ENCODE data around the gene KCNIP1.
A peak's percentile ranks its signal among the peaks of the same experiment; 100 is the strongest.

KCNIP1 gene

DNA sequence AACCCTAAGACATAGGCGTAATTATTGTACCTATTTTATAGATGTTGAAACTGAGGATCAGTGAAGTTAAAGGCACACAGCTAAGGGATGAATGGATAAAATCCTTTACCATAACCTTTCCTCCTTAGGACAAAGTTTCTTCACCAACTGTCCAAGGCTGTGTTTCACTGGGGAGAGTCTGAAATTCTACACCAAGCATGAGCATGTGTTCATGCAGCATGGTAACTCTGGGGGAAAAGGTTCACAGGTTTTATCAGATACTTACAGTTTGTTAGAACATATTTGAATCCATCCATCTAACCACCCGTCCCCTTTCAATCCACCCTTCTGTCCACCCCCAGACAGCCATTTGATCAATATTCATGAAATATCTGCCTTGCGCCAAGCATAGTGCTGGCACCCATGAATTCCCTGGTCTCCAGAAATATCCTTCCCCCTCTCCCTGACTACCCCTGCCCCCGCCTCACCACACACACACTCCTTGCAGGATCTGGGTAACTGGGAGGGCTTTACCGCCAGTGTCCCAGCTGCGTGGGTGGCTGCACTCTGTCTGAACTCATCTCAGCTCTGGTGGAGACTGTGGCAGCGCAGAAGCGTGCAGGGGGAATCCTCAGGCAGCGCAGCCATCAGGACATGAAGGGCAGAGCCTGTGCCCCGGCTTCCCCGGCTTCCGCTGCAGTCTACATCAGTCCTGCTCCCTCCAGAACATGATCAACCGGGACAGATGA is 6.3 kb upstream of the KCNIP1 start:
- H3K9me3 ChIP-seq (ENCODE audit: control insufficient read depth, low read depth, low read length), result no peaks in the 10 kb centered on the region
- peaks cover 2% of the 10 kb centered on the region for H3K4me1 ChIP-seq (ENCODE audit: control insufficient read depth, low read depth, low read length)
- no peaks in the 10 kb centered on the region for H3K27me3 ChIP-seq (ENCODE audit: control insufficient read depth, insufficient read depth, low read length)
- no peaks in the 10 kb centered on the region for H3K36me3 ChIP-seq (ENCODE audit: control insufficient read depth, low read depth, low read length)
- no peak overlapping the region for H3K27ac ChIP-seq (ENCODE audit: low read length)
- H3K4me3 ChIP-seq (ENCODE audit: low read length), result no peak overlapping the region
- H3K9ac ChIP-seq (ENCODE audit: low read length), result no peak overlapping the region

DNA sequence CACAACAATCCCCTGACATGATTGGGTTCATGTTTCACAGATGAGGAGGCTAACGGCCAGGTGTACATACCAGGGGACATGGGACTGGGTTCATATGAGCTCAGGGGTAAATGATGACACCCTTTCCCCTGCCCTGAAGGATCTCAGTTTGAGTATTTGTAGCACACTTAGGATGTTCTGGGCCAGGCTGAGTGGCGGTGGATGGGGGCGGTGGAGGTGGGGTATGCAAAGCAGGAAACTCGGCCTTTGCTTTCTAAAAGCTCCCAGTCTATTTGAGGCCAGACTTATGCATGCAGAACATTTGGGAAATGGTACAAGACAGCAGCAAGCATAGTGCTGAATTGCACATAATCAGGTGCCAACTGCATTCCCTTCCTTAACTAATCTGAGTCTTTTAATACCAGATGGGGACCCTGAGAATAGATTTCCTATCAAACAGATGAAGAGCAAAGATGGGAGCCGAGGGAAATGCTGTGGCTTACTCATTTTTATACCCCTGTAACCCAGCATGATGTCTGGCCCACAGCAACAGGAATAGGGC is 4.9 kb upstream of the KCNIP1 start:
- H3K9ac ChIP-seq (ENCODE audit: low read length), result no peak overlapping the region
- peaks cover 5% of the 10 kb centered on the region for H3K27me3 ChIP-seq (ENCODE audit: control insufficient read depth, insufficient read depth, low read length)
- no peaks in the 10 kb centered on the region for H3K9me3 ChIP-seq (ENCODE audit: control insufficient read depth, low read depth, low read length)
- H3K4me1 ChIP-seq (ENCODE audit: control insufficient read depth, low read depth, low read length), result peaks cover 7% of the 10 kb centered on the region
- H3K4me3 ChIP-seq (ENCODE audit: low read length), result no peak overlapping the region
- H3K36me3 ChIP-seq (ENCODE audit: control insufficient read depth, low read depth, low read length), result no peaks in the 10 kb centered on the region
- H3K27ac ChIP-seq (ENCODE audit: low read length), result no peak overlapping the region

DNA sequence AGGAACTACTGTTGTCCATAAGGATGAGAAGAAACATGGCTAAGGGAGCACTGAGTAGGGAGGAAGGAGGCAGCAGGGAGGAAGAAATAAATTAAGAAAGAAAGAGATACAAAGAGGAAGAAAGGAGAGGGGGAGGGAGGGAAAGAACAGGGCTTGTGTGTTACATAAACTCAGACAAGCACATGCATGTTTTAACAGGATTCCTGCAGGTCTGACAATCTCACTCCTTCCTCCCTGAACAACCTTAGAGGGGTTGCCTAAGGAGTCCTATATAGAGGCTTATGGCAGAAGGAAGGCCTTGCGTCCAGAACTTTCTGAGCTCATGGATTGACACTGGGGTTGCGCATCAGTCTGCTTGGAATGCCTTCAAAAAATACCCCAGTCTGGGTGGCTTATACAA is 4.2 kb upstream of the KCNIP1 start:
- Histone ChIP-seq H3K27me3 (ENCODE audit: control insufficient read depth, insufficient read depth, low read length) (peaks cover 12% of the 10 kb centered on the region), H3K27ac (ENCODE audit: low read length) (no peak overlapping the region), H3K9ac (ENCODE audit: low read length) (no peak overlapping the region), H3K9me3 (ENCODE audit: control insufficient read depth, low read depth, low read length) (no peaks in the 10 kb centered on the region), H3K4me1 (ENCODE audit: control insufficient read depth, low read depth, low read length) (peaks cover 9% of the 10 kb centered on the region), H3K36me3 (ENCODE audit: control insufficient read depth, low read depth, low read length) (no peaks in the 10 kb centered on the region), H3K4me3 (ENCODE audit: low read length) (no peak overlapping the region)

DNA sequence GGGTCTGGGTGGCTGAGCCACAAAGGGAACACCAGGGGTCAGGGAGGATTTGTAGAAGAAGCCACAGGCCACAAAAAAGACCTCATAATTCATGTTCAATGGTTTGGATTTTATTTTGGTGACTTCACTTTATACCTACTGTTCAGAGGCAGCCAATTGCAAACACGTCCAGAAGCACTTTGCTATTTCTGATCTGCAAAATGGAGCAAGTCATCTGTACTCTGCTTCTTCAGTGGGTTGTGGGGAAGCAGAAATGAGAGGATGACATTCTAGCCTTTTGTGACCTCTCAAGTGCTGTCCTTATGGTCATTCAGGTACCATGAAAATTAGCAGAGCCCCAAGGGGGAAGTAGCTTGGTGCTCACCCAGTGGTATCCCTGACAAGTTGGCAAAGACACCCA is 2.5 kb upstream of the KCNIP1 start:
- Histone ChIP-seq H3K27ac (ENCODE audit: low read length) (no peak overlapping the region), H3K36me3 (ENCODE audit: control insufficient read depth, low read depth, low read length) (no peaks in the 10 kb centered on the region), H3K4me1 (ENCODE audit: control insufficient read depth, low read depth, low read length) (peaks cover 9% of the 10 kb centered on the region), H3K4me3 (ENCODE audit: low read length) (no peak overlapping the region), H3K27me3 (ENCODE audit: control insufficient read depth, insufficient read depth, low read length) (peaks cover 30% of the 10 kb centered on the region), H3K9ac (ENCODE audit: low read length) (no peak overlapping the region), H3K9me3 (ENCODE audit: control insufficient read depth, low read depth, low read length) (no peaks in the 10 kb centered on the region)

DNA sequence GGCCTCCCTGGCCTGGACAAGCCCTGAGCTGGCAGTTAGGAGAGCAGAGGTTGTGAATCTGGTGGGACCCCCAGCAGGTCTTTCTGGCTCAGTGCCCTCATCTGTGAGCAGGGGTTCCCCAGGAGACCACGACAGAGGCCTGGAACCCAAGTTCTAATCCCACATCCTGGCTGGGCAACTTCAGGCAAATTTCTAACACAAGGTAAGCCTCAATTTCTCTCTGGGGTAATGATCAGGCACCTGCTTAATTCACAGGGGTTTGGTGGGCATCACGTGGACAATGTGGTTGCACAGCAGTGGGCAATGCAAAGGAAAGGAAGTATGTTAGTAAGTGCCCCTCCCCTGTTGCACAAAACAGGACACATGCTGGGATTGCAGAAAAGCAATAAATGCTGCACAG is 1.9 kb upstream of the KCNIP1 start:
- Histone ChIP-seq H3K9ac (ENCODE audit: low read length) (no peak overlapping the region), H3K9me3 (ENCODE audit: control insufficient read depth, low read depth, low read length) (no peaks in the 10 kb centered on the region), H3K27me3 (ENCODE audit: control insufficient read depth, insufficient read depth, low read length) (peaks cover 31% of the 10 kb centered on the region), H3K4me3 (ENCODE audit: low read length) (no peak overlapping the region), H3K36me3 (ENCODE audit: control insufficient read depth, low read depth, low read length) (no peaks in the 10 kb centered on the region), H3K27ac (ENCODE audit: low read length) (no peak overlapping the region), H3K4me1 (ENCODE audit: control insufficient read depth, low read depth, low read length) (peaks cover 9% of the 10 kb centered on the region)

DNA sequence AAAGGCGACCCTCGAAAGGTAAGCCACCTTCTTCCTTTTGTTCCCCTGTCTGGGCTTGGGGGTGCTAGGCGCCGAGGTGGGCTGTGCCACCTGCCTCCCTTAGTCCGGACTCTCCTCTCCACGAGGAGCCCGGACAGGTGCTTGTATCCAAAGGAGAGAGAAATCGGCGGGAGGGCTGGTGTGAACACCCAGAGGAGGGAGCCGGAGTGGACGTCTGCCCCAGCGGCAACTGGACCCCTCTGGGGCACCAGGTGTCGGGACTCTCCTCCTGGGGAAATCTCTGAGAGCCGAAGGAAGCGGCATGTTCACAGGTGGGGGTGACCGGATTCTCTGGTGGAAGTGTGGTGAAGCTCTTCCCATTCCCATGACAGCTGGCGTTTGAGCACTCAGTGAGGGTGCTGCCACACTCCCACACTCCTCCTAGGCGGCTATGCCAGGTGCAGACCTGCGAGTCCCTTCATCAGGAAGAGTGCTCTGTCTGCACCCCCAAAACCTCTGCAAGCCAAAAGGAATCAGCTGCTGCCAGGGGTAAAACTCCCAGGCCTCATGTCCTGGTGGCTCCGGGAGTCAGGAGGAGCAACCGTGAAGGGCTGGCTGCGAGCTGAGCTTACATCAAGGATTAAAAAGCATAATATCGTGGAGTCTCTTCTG is 921 bp downstream of the KCNIP1 start:
- H3K4me3 ChIP-seq (ENCODE audit: low read length), result peak overlapping the region; percentile 42
- no peak overlapping the region for H3K9ac ChIP-seq (ENCODE audit: low read length)

DNA sequence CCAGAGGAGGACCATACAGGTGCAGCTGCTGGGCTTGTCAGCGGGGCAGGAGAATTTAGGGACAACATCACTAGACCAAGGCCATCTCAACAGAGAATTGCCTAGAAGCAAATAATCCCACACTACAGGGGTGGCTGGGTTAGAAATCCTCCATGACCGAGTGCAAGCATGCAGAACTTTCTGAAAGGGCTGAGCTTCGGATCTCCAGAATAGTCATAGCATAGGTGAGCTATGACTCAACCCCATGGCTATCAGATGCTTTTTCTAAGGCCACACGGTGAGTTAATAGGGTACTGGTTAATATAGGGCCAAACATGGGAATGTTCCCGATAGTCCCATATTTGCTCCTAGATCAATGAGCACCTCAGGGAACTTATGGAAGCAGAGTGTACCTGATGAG is 4.2 kb downstream of the KCNIP1 start:
- Histone ChIP-seq H3K36me3 (ENCODE audit: control insufficient read depth, low read depth, low read length) (no peaks in the 10 kb centered on the region), H3K4me3 (ENCODE audit: low read length) (no peak overlapping the region), H3K9me3 (ENCODE audit: control insufficient read depth, low read depth, low read length) (no peaks in the 10 kb centered on the region), H3K4me1 (ENCODE audit: control insufficient read depth, low read depth, low read length) (peaks cover 3% of the 10 kb centered on the region), H3K9ac (ENCODE audit: low read length) (no peak overlapping the region), H3K27me3 (ENCODE audit: control insufficient read depth, insufficient read depth, low read length) (peaks cover 31% of the 10 kb centered on the region), H3K27ac (ENCODE audit: low read length) (no peak overlapping the region)

More for the DNA sequence above, 921 bp downstream of the KCNIP1 start:
- no peak overlapping the region for H3K27ac ChIP-seq (ENCODE audit: low read length)
- peaks cover 9% of the 10 kb centered on the region for H3K4me1 ChIP-seq (ENCODE audit: control insufficient read depth, low read depth, low read length)
- peaks cover 31% of the 10 kb centered on the region for H3K27me3 ChIP-seq (ENCODE audit: control insufficient read depth, insufficient read depth, low read length)
- H3K36me3 ChIP-seq (ENCODE audit: control insufficient read depth, low read depth, low read length), result no peaks in the 10 kb centered on the region
- H3K9me3 ChIP-seq (ENCODE audit: control insufficient read depth, low read depth, low read length), result no peaks in the 10 kb centered on the region

DNA sequence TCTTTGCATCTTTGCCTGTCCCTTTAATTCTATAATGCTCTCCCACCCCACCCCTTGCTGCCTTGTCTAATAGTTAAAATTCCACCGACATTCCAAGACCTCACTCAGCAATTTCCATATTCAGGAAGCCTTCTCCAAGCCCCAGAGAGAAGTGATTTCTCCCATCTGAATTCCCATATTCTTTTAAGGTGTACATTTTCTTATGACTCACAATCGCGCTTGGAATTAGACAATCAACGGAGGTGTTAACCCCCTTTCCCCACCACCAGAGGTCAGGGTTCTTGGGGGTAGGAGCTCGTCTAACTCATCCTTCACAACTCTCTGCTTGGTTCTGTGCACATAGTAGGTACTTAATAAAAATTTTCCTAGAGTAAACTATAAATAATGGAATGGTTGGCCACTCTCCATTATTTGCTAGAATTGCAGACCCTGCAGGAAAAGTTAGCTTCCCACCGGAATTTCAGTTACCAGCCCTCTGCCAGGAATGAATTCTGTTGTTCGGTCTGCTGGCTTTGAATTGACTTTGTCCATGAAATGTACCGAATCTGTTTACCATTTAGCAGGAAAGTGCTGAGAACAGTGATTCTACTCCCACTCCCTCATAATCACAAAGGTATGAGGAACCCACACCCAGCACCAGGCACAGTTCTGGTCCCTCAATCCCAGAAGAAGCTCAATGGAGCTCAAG is 5.0 kb downstream of the KCNIP1 start:
- H3K27me3 ChIP-seq (ENCODE audit: control insufficient read depth, insufficient read depth, low read length), result peaks cover 26% of the 10 kb centered on the region
- H3K27ac ChIP-seq (ENCODE audit: low read length), result no peak overlapping the region
- no peaks in the 10 kb centered on the region for H3K9me3 ChIP-seq (ENCODE audit: control insufficient read depth, low read depth, low read length)
- H3K4me1 ChIP-seq (ENCODE audit: control insufficient read depth, low read depth, low read length), result peaks cover 3% of the 10 kb centered on the region
- H3K9ac ChIP-seq (ENCODE audit: low read length), result no peak overlapping the region
- no peaks in the 10 kb centered on the region for H3K36me3 ChIP-seq (ENCODE audit: control insufficient read depth, low read depth, low read length)
- no peak overlapping the region for H3K4me3 ChIP-seq (ENCODE audit: low read length)

DNA sequence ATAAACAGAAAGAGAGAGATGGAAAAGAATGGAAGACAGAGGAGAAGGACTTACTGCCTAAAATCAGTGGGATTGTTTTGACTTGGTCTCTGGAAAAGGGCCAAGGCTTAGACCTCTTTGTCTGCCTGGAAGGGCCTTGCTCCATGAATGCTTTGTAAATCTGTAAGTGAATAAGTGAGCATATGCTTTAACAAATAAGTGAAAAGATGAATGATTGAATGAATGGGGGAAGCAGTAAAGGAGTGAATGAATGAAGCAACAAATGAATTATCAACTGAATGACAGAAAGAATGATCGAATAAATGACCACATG is 5.5 kb downstream of the KCNIP1 start:
- H3K36me3 ChIP-seq (ENCODE audit: control insufficient read depth, low read depth, low read length), result no peaks in the 10 kb centered on the region
- H3K9ac ChIP-seq (ENCODE audit: low read length), result no peak overlapping the region
- H3K27ac ChIP-seq (ENCODE audit: low read length), result no peak overlapping the region
- peaks cover 22% of the 10 kb centered on the region for H3K27me3 ChIP-seq (ENCODE audit: control insufficient read depth, insufficient read depth, low read length)
- peaks cover 3% of the 10 kb centered on the region for H3K4me1 ChIP-seq (ENCODE audit: control insufficient read depth, low read depth, low read length)
- no peak overlapping the region for H3K4me3 ChIP-seq (ENCODE audit: low read length)
- no peaks in the 10 kb centered on the region for H3K9me3 ChIP-seq (ENCODE audit: control insufficient read depth, low read depth, low read length)

DNA sequence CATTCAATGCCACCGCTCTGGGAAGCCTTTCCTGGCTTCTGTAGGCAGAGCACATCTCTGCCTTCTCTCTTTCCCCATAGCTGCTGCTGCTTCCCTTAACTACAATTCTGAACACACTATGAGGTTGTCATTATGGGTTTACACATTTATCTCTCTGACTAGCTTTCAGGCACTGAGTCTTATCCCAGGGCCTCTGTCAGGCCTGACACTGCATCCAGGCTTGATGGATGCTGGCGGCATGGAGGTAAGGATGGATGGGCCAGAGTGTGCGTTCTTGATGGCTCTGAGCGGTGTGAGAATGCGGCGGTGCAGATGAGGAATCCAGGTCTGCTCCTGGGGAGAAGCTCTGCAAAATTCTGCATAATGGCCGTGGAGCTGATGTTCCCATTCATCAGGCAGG is 6.3 kb downstream of the KCNIP1 start:
- Histone ChIP-seq H3K9me3 (ENCODE audit: control insufficient read depth, low read depth, low read length) (no peaks in the 10 kb centered on the region), H3K9ac (ENCODE audit: low read length) (no peak overlapping the region), H3K27me3 (ENCODE audit: control insufficient read depth, insufficient read depth, low read length) (peaks cover 14% of the 10 kb centered on the region), H3K4me3 (ENCODE audit: low read length) (no peak overlapping the region), H3K27ac (ENCODE audit: low read length) (no peak overlapping the region), H3K36me3 (ENCODE audit: control insufficient read depth, low read depth, low read length) (no peaks in the 10 kb centered on the region), H3K4me1 (ENCODE audit: control insufficient read depth, low read depth, low read length) (no peaks in the 10 kb centered on the region)

DNA sequence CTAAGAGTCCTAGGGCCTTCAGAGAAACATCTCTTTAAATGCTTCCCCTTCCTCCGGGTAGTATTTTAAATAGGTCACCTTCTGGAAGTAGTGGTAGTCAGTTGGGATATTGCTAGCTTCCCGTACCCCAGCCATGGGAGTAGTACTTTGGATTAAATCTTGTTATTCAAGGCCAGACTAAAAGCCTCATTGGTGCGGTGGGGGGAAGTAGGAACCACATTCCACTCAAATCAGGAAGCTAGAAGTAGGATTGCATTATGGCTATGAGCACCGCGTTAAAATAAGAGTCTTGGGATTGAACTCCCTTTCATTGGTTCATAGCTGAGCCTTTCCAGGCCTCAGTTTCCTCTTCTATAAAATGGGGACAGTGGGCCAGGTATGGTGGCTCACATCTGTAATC is 6.7 kb downstream of the KCNIP1 start:
- H3K4me3 ChIP-seq (ENCODE audit: low read length), result no peak overlapping the region
- H3K9ac ChIP-seq (ENCODE audit: low read length), result no peak overlapping the region
- H3K27me3 ChIP-seq (ENCODE audit: control insufficient read depth, insufficient read depth, low read length), result peaks cover 10% of the 10 kb centered on the region
- no peaks in the 10 kb centered on the region for H3K36me3 ChIP-seq (ENCODE audit: control insufficient read depth, low read depth, low read length)
- no peaks in the 10 kb centered on the region for H3K4me1 ChIP-seq (ENCODE audit: control insufficient read depth, low read depth, low read length)
- no peaks in the 10 kb centered on the region for H3K9me3 ChIP-seq (ENCODE audit: control insufficient read depth, low read depth, low read length)
- H3K27ac ChIP-seq (ENCODE audit: low read length), result no peak overlapping the region

Data from iPS-18a (cell line).